Endothelial cell of umbilical vein (primary cell): ENCODE results near the gene TBC1D13. TPM values are rescaled to one million over a fixed set of nuclear protein-coding genes. Genes with fewer than 3 reads are reported as not detected.

ENCODE experiments used
- BruUV-seq: library from RNA; stranded (reverse); fragments of 400-500 nt; replicated peaks from 2 replicates; lab custom pipeline; 2021; lab: Mats Ljungman, UMichigan
- CTCF ChIA-PET: fragments of 300-600, 350-600 bp; sonication (Branson Sonifier 250); formaldehyde crosslinking; loops from one replicate; lab custom pipeline; 2021; ENCODE audit warnings: antibody characterized with exemption, inconsistent platforms; lab: Charles Lee
- POLR2A ChIA-PET: fragments of 300-600, 350-600 bp; sonication (Branson Sonifier 250); formaldehyde crosslinking; loops from one replicate; lab custom pipeline; 2021; ENCODE audit warnings: antibody characterized with exemption, inconsistent platforms; lab: Charles Lee
- DNase-seq: peaks from one replicate; pipeline ENCODE4 v3.0.0-alpha.2; 2011; ENCODE audit warnings: low read depth, low spot score
- FAIRE-seq: peaks from 2 replicates; lab custom pipeline; 2011; peaks lifted over from hg19 to GRCh38; lab: Jason Lieb, UNC
- H2AFZ ChIP-seq: 2 replicates; pipeline ENCODE4 v1.6.0; 2012; ENCODE audit warnings: low read depth, low read length, control low read depth, inconsistent platforms
- H3K27ac ChIP-seq: 2 replicates; pipeline ENCODE4 v1.5.1; 2011; ENCODE audit warnings: low read depth, mild to moderate bottlenecking, control low read depth, low read length, moderate library complexity; ENCODE audit not compliant: insufficient read depth
- H3K27me3 ChIP-seq, 2 experiments: 2 replicates each; pipeline versions ENCODE4 v1.6.0 to v1.6.1; 2011; ENCODE audit warnings: low read length in 2 of 2, mixed read lengths in 1 of 2; ENCODE audit not compliant: control insufficient read depth in 2 of 2, insufficient read depth in 2 of 2
- H3K36me3 ChIP-seq, 2 experiments: 2 replicates in 1 of 2; 3 replicates in 1 of 2; pipeline ENCODE4 v1.5.1; 2011; ENCODE audit warnings: low read length in 2 of 2, mild to moderate bottlenecking in 1 of 2, moderate library complexity in 1 of 2; ENCODE audit not compliant: control insufficient read depth in 2 of 2, insufficient read depth in 2 of 2; ENCODE audit errors: extremely low read depth in 1 of 2
- H3K4me1 ChIP-seq: 3 replicates; pipeline ENCODE4 v1.5.1; 2011; ENCODE audit warnings: mild to moderate bottlenecking, low read length; ENCODE audit not compliant: control insufficient read depth, insufficient read depth; ENCODE audit errors: extremely low read depth
- H3K4me2 ChIP-seq: 2 replicates; pipeline ENCODE4 v1.6.1; 2011; ENCODE audit warnings: low read length, control low read depth, mixed read lengths; ENCODE audit not compliant: insufficient read depth
- H3K4me3 ChIP-seq, 3 experiments: fragments of 200-600 bp in 1 of 3; sonication (generic), shearing (Covaris generic) in 1 of 3; replicated peaks in 1 of 3; 2 replicates each; pipeline ENCODE4 v1.5.1; 2011 to 2016; ENCODE audit warnings: control low read depth in 3 of 3, low read length in 3 of 3, mild to moderate bottlenecking in 2 of 3, inconsistent platforms in 1 of 3, low read depth in 1 of 3, moderate library complexity in 1 of 3; ENCODE audit not compliant: insufficient read depth in 1 of 3
- H3K79me2 ChIP-seq: 2 replicates; pipeline ENCODE4 v1.6.0; 2012; ENCODE audit warnings: low read length, inconsistent platforms; ENCODE audit not compliant: control insufficient read depth, insufficient read depth
- H3K9ac ChIP-seq: replicated peaks from 2 replicates; pipeline ENCODE3; 2011; ENCODE audit warnings: low read length, control low read depth; ENCODE audit not compliant: insufficient read depth; ENCODE audit errors: extremely low read depth
- H3K9me1 ChIP-seq: replicated peaks from 3 replicates; pipeline ENCODE4 v1.6.0; 2011; ENCODE audit warnings: mild to moderate bottlenecking, low read length; ENCODE audit not compliant: control insufficient read depth, insufficient read depth; ENCODE audit errors: extremely low read depth
- H3K9me3 ChIP-seq: replicated peaks from 2 replicates; pipeline ENCODE4 v1.5.1; 2012; ENCODE audit warnings: low read length, inconsistent platforms; ENCODE audit not compliant: control insufficient read depth, insufficient read depth
- H4K20me1 ChIP-seq: replicated peaks from 2 replicates; pipeline ENCODE3; 2011; ENCODE audit warnings: mild to moderate bottlenecking, low read length; ENCODE audit not compliant: control insufficient read depth, insufficient read depth; ENCODE audit errors: extremely low read depth
- EZH2 ChIP-seq: IDR thresholded peaks from 2 replicates; pipeline ENCODE4 v1.6.1; 2012; ENCODE audit warnings: borderline replicate concordance, low read depth, mild to moderate bottlenecking, moderate library complexity, low read length, inconsistent platforms; ENCODE audit not compliant: severe bottlenecking
- FOS ChIP-seq: IDR thresholded peaks from 2 replicates; pipeline ENCODE4 v1.6.1; 2011; ENCODE audit warnings: mild to moderate bottlenecking, low read length, moderate library complexity, borderline replicate concordance; ENCODE audit not compliant: insufficient read depth
- GATA2 ChIP-seq: IDR thresholded peaks from 2 replicates; pipeline ENCODE4 v1.7.0; 2011; ENCODE audit warnings: low read depth, mild to moderate bottlenecking, moderate library complexity, mixed read lengths, low read length; ENCODE audit not compliant: insufficient read length, insufficient read depth
- JUN ChIP-seq: IDR thresholded peaks from 2 replicates; pipeline ENCODE4 v1.6.1; 2011; ENCODE audit warnings: borderline replicate concordance, low read depth; ENCODE audit not compliant: insufficient read length, insufficient read depth
- MYC ChIP-seq: IDR thresholded peaks from one replicate; pipeline ENCODE4 v1.6.1; 2011; ENCODE audit warnings: mild to moderate bottlenecking, low read depth, low read length
- POLR2A ChIP-seq: IDR thresholded peaks from 2 replicates; pipeline ENCODE4 v1.6.1; 2012; ENCODE audit warnings: low read depth, mild to moderate bottlenecking, control low read depth, low read length
- POLR2AphosphoS5 ChIP-seq: IDR thresholded peaks from 2 replicates; pipeline ENCODE4 v1.6.1; 2012; ENCODE audit warnings: low read depth, mild to moderate bottlenecking, control low read depth, low read length, moderate library complexity; ENCODE audit not compliant: insufficient read depth
- dilution Hi-C: fragments of 300-500 bp; cut with MboI; formaldehyde crosslinking; loops from one replicate; pipeline ENCODE4 v1.15.0; 2019; ENCODE audit warnings: low sequenced_read_pairs; ENCODE audit not compliant: extremely low pct_ligation_motif_present
- intact Hi-C: fragments of 100-400 bp; cut with micrococcal nuclease; formaldehyde crosslinking; loops from one replicate; pipeline ENCODE4 v1.10.0; 2022
- polyA plus RNA-seq, 4 experiments: library from polyadenylated mRNA; depleted of rRNA in 3 of 4; stranded (reverse) in 3 of 4; unstranded in 1 of 4; fragments of >200 nt; gene quantifications; 2 replicates each; pipeline versions ENCODE4 v1.2.1 to v1.2.3, GENCODE V29; 2011 to 2012; ENCODE audit warnings: missing spikeins in 1 of 4
- total RNA-seq: library from RNA; stranded (reverse); gene quantifications from 2 replicates; pipeline ENCODE4 v1.2.3, GENCODE V29; 2021
- TF ChIP-seq, protein P1 (sequence below): IDR thresholded peaks from 2 replicates; pipeline ENCODE4 v1.6.1; 2011; ENCODE audit not compliant: insufficient read depth, insufficient read length
- TF ChIP-seq, protein P2 (sequence below), 2 donors: IDR thresholded peaks; 1 replicate in 1 of 2; 2 replicates in 1 of 2; pipeline ENCODE4 v1.5.1; 2011; ENCODE audit warnings: low read length in 2 of 2, mild to moderate bottlenecking in 2 of 2, moderate library complexity in 2 of 2, control low read depth in 1 of 2, inconsistent platforms in 1 of 2, low read depth in 1 of 2; ENCODE audit not compliant: insufficient read depth in 1 of 2; ENCODE audit errors: extremely low read depth in 1 of 2

Gene TBC1D13
- total and polyA plus RNA-seq, 2 donors (not counting 3 experiments of a cell fraction or from before 2014, with no cell fraction given), result 35.1 to 41.9 TPM

DNA sequence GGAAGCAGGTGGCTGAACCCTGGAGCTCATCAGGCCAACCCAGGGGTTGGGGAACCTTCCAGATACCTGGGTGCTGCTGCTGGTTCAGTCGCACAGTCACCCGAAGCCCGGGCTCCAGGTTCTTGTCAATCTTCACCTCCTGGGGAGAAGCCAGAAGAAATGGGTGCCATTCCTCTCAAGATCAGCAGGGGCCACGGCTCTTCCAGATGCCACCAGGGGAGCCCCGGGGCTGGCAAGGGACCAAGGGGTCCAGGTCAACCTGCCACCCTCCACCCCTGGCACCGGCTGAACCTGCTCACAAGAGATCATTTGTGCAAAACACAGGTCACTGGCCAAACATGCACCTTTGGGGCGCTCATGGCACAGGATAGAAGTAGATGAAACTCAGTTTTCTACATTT lies 37.9 kb downstream of the TBC1D13 start:
- H2AFZ ChIP-seq, result no peak overlapping the region
- no peak overlapping the region for H3K9ac ChIP-seq
- ChIA-PET CTCF (no interaction called here), POLR2A (no interaction called here)
- peaks cover 10% of the 10 kb centered on the region for H3K79me2 ChIP-seq
- no peaks in the 10 kb centered on the region for H4K20me1 ChIP-seq
- intact Hi-C loops, result no loop called here
- no peak for FAIRE-seq
- peaks cover 5% of the 10 kb centered on the region for H3K4me1 ChIP-seq
- H3K27me3 ChIP-seq, result no peaks in the 10 kb centered on the region
- dilution Hi-C loops, result no loop called here
- no peaks in the 10 kb centered on the region for H3K9me1 ChIP-seq
- H3K36me3 ChIP-seq, result peaks cover 5 to 53% of the 10 kb centered on the region in 2 experiments
- DNase-seq, result no peak
- H3K27ac ChIP-seq, result no peak overlapping the region
- H3K4me2 ChIP-seq, result no peak overlapping the region
- no peak overlapping the region for H3K4me3 ChIP-seq
- no peak for TF ChIP-seq JUN
- TF ChIP-seq POLR2AphosphoS5, result no peak
- TF ChIP-seq GATA2, result no peak
- TF ChIP-seq, protein P1, sequence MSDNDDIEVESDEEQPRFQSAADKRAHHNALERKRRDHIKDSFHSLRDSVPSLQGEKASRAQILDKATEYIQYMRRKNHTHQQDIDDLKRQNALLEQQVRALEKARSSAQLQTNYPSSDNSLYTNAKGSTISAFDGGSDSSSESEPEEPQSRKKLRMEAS, result no peak
- TF ChIP-seq, protein P2, sequence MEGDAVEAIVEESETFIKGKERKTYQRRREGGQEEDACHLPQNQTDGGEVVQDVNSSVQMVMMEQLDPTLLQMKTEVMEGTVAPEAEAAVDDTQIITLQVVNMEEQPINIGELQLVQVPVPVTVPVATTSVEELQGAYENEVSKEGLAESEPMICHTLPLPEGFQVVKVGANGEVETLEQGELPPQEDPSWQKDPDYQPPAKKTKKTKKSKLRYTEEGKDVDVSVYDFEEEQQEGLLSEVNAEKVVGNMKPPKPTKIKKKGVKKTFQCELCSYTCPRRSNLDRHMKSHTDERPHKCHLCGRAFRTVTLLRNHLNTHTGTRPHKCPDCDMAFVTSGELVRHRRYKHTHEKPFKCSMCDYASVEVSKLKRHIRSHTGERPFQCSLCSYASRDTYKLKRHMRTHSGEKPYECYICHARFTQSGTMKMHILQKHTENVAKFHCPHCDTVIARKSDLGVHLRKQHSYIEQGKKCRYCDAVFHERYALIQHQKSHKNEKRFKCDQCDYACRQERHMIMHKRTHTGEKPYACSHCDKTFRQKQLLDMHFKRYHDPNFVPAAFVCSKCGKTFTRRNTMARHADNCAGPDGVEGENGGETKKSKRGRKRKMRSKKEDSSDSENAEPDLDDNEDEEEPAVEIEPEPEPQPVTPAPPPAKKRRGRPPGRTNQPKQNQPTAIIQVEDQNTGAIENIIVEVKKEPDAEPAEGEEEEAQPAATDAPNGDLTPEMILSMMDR (IDR thresholded peaks at IDR 0.05; ENCODE audit: extremely low read depth in 1 of 2, insufficient read depth in 1 of 2, low read depth in 1 of 2, low read length in 2 of 2), result no peak
- no peak for TF ChIP-seq POLR2A
- TF ChIP-seq MYC, result no peak
- TF ChIP-seq EZH2, result no peak
- no peak for TF ChIP-seq FOS
- H3K9me3 ChIP-seq, result no peaks in the 10 kb centered on the region
- BruUV-seq, result no TSS peak
